Inferior parietal cortex (tissue), 1 donor: ENCODE results near the gene RABGAP1L.
A peak's percentile ranks its signal among the peaks of the same experiment; 100 is the strongest.

Source experiments
- DNase-seq: peaks from one replicate; pipeline ENCODE4 v3.0.0-alpha.2; 2016; ENCODE audit errors: extremely low spot score

Gene RABGAP1L

GRCh38 chr1:174746024-174746808 is 586.9 kb downstream of the RABGAP1L start:
- no peak for DNase-seq

- DNase-seq, result no peak
Measured at GRCh38 chr1:174747613-174748012, 588.3 kb downstream of the RABGAP1L start.

DNA sequence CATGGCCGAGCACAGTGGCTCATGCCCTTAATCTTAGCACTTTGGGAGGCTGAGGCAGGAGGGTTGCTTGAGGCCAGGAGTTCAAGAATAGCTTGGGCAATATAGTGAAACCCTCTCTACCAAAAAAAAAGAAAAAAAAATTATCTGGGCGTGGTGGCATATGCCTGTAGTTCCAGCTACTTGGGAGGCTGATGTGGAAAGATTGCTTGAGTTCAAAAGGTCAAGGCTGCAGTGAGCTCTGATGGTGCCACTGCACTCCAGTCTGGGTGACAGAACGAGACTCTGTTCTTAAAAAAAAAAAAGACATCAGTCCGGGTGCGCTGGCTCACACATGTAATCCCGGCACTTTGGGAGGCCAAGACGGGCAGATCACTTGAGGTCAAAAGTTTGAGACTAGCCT is 589.3 kb downstream of the RABGAP1L start:
- DNase-seq, result no peak

DNA sequence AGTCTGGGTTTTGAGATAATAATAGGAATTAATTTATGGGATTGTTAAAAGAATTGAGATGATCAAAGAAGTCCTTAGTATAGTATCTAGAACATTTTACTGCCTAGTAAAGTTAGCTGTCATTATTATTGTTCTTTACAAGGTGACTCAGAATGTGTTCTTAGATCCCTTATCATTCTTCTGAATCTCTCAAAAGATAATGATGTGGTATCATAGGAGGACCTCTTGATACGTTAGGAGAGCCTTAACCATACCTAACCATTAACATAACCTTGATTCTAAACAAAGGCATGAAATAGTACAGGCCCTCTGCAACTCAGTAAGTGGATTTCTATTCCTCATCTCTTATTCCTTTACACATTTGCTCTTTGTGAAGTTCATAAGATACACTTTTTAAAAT is 593.8 kb downstream of the RABGAP1L start:
- DNase-seq, result no peak

DNA sequence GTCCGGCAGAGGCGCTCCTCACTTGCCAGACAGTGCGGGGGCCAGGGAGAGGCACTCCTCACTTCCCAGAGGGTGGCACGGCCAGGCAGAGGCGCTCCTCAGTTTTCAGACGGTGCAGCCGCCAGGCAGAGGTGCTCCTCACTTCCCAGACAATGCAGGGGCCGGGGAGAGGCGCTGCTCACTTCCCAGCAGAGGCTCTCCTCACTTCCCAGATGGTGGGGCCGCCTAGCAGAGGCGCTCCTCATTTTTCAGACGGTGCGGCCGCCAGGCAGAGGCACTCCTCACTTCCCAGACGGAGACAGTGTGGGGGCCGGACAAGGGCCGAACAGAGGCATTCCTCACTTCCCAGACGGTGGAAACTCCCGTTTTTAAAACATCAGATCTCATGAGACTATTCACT is 602.0 kb downstream of the RABGAP1L start:
- no peak for DNase-seq

DNA sequence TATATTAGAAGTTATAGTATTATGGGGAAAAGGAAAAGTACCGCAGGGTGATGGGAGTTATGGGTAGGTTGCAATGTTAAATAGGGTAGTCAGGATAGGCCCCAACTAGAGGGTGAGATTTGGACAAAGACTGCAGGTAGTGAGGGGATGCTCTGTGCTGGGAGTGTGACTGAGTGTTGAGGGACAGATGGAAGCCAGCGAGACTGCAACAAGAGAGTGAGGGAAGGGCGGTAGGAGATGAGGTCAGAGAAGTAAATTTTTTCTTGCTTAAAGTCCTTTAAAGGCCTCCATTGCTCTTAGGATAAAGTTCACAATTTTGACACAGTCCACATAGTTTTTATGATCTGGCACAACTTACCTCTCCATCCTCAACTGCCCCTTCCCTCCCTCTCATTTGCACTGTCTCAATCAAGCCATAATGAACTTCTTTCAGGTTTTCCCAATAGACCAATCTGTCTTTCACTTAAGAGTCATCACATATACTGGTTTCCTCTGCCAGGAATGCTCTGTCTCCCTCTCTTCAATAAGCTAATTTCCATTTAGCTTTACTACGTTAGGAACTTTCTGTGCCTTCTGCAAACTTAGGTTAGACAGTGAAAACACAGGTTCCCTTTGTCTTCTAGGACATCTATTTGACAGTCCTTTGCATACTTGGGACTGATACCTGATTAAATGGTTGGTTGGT is 602.7 kb downstream of the RABGAP1L start:
- DNase-seq, result no peak

GRCh38 chr1:174764191-174764590 is 604.9 kb downstream of the RABGAP1L start:
- no peak for DNase-seq

DNA sequence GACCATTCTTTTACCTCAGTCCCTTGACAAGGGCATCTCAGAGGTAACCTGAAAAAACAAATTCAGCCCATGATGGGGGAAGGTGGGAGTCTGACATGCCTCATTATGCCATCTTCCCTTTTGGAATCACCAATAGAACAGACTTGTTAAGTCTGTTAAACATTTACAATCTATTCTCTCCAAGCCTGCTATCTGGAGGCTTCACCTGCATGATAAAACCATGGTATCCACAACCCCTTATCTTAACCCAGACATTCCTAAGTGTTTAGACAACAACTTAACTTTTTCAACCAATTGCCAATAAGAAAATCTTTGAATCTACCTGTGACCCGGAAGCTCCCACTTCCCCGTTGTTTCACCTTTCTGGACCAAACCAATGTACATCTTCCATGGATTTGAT is 607.4 kb downstream of the RABGAP1L start:
- no peak for DNase-seq

- DNase-seq, result no peak
Measured at GRCh38 chr1:174768516-174768915, 609.2 kb downstream of the RABGAP1L start.

- no peak for DNase-seq
Measured at GRCh38 chr1:174768949-174769348, 609.6 kb downstream of the RABGAP1L start.

GRCh38 chr1:174769961-174770549 is 610.7 kb downstream of the RABGAP1L start:
- DNase-seq, result peak; percentile 88

DNA sequence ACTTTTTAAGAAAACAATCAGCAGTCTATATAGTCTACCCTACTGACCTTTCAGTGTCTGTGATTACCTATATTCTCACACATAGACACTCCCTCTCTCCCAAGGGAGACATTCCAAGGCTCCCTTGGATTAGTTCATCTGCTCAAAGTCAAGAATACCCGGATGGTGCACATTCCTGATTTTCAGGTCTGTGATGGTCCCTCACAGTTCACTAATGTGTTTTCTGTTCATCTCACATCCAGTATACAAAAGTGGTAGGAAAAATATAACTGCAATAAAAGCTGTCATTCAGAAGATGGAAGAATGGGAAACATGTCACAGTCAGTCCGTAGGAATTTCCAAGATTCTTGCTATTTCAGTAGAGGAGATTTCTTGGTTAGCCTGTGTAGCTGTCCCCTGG is 616.3 kb downstream of the RABGAP1L start:
- no peak for DNase-seq

- no peak for DNase-seq
Measured at GRCh38 chr1:174777262-174777661, 617.9 kb downstream of the RABGAP1L start.

DNA sequence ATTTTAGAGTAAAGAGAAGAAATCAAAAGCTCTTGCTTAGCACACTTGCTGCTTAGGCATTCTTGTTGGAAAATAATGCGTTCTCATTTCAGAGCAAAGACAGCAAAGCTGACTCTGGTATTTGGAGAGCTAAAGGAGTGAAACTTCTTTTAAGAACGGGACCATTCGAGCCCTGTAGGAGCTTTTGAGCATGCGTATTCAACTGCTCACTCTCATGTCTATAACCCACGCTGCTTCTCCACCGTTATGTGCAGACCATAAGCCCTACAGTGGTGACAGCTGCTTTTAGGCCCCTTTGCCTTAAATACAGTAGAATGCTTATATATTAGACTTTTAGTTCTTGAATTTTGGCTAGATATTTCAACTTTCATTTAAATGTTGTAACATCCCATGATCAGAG is 626.2 kb downstream of the RABGAP1L start:
- DNase-seq, result no peak

- DNase-seq, result no peak
Measured at GRCh38 chr1:174786358-174786757, 627.0 kb downstream of the RABGAP1L start.

DNA sequence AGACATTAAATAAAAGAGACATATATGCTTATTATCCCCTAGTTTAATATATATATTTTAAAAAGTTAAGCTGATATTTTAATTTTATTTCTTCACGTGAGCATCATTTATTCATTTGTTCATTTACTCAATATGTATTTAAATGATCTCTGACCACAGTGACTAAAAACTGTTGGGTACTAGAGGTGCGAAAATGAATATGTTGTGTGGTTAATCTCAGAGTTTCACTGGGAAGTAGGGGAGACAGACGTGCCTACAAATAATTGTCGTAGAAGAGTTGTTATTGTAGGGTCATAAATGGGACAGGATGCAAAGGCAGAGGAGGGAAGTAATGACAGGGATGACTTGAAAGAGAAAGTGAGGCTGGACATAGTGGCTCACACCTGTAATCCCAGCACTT is 627.4 kb downstream of the RABGAP1L start:
- DNase-seq, result no peak

DNA sequence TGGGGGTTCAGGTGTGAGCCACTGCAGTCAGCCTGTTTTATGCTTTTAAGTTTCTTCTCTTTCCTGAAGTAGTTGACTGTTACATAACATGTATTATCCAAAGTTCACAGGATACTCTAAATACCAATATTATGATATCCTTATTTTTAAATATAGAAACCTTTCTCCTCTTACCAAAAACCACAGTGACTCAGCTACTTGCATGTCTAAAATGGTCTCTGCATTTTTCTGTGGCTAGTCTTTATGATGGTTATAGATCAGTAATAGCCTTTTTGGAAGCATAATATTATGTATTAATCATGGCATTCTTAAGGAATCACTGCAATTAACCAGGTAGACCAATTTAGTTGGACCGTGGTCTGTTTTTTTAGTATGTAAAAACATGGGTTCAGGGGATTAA is 629.7 kb downstream of the RABGAP1L start:
- DNase-seq, result no peak

DNA sequence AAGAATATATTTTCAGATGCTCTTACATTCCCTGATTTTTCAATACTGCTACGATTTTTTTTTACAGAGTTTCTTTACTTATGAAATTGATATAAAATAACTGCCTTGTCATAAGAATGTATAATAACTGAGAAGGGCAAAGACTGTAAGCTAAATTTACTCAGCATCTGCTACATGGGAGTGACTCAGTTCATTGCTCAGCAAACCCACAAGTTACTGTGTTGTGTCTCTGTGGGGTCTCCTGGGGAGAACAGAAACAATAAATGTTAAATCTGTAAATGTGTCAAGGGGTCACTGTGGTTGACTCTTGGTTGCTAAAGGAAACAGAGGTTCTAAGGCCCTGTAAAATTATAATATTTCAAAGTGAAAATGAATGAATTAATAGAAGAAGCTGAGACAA is 630.1 kb downstream of the RABGAP1L start:
- no peak for DNase-seq

DNA sequence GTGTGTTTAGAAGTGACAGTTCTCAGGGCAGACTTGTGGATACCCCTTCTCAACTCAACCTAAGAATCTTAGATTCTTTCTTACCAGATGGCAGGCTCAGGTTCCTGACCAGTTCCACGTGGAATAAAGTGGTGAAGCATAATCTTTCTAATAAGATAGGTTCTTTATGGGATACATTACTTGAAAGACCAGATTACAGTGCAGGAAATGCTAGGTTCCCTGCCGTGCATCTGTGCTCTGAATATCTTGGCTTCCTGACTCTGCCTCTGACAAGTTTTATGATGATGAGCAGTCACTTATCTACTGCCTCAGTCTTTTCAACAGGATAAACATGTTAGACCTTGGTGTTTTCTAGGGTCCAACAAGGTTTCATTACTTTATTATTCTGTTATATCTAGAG is 632.5 kb downstream of the RABGAP1L start:
- DNase-seq, result no peak

- no peak for DNase-seq
Measured at GRCh38 chr1:174794861-174795260, 635.5 kb downstream of the RABGAP1L start.

DNA sequence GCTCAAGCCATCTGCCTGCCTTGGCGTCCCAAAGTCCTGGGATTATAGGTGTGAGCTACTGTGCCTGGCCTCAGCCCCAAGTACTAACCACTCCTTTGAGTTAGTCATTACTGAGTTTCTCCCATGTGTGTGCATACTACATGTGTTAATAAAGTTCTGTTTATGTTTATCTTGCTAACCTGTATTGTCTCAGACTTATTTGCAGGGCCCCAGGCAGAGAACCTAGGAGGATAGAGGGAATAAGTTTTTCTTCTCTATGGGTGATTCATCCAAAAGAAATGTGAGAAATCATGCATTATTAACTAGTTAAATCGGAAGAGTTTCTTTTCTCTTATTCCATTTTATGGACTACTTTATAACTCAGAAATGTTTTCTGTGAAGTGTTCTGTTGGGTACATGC is 636.5 kb downstream of the RABGAP1L start:
- DNase-seq, result no peak

- DNase-seq, result no peak
Measured at GRCh38 chr1:174797398-174797797, 638.1 kb downstream of the RABGAP1L start.

GRCh38 chr1:174799136-174799479 is 639.8 kb downstream of the RABGAP1L start:
- no peak for DNase-seq
